H1 (cell line): ENCODE data around the gene ANK3. TPM values are rescaled to one million over a fixed set of nuclear protein-coding genes. Genes with fewer than 3 reads are reported as not detected.

Source experiments
- CTCF ChIA-PET: fragments of 300-600 bp; sonication (Branson Sonifier 250); formaldehyde crosslinking; loops from one replicate; lab custom pipeline; 2021; ENCODE audit not compliant: partially characterized antibody; lab: Charles Lee
- POLR2A ChIA-PET: fragments of 300-600 bp; sonication (Branson Sonifier 250); formaldehyde crosslinking; loops from one replicate; lab custom pipeline; 2021; ENCODE audit warnings: inconsistent platforms; ENCODE audit not compliant: partially characterized antibody; lab: Charles Lee
- DNase-seq, 2 experiments: peaks; one replicate each; pipeline versions ENCODE4 v3.0.0 to v3.0.0-alpha.2; 2010 to 2022; ENCODE audit warnings: low spot score in 2 of 2, low read depth in 1 of 2, mixed read lengths in 1 of 2
- FAIRE-seq: peaks from 2 replicates; lab custom pipeline; 2011; peaks lifted over from hg19 to GRCh38; lab: Jason Lieb, UNC
- H2AFZ ChIP-seq: 2 replicates; pipeline ENCODE4 v1.8.1; 2012; ENCODE audit warnings: low read length, inconsistent platforms
- H2AK5ac ChIP-seq: 2 replicates; pipeline ENCODE4 v1.6.1; 2013; ENCODE audit warnings: low read depth, low read length
- H2BK120ac ChIP-seq: replicated peaks from 2 replicates; pipeline ENCODE3; 2013; ENCODE audit warnings: low read depth, low read length, inconsistent platforms
- H2BK12ac ChIP-seq: 2 replicates; pipeline ENCODE4 v1.6.1; 2013; ENCODE audit warnings: low read depth, low read length
- H2BK15ac ChIP-seq: 2 replicates; pipeline ENCODE4 v1.6.1; 2013; ENCODE audit warnings: low read length
- H2BK20ac ChIP-seq: 2 replicates; pipeline ENCODE4 v1.6.1; 2013; ENCODE audit warnings: low read length
- H2BK5ac ChIP-seq: 2 replicates; pipeline ENCODE4 v1.6.1; 2013; ENCODE audit warnings: low read depth, low read length
- H3K14ac ChIP-seq: 2 replicates; pipeline ENCODE4 v1.6.1; 2013; ENCODE audit warnings: inconsistent platforms; ENCODE audit not compliant: insufficient read length
- H3K18ac ChIP-seq: 2 replicates; pipeline ENCODE4 v1.6.1; 2013; ENCODE audit warnings: low read length; ENCODE audit errors: extremely low read depth
- H3K23ac ChIP-seq: 2 replicates; pipeline ENCODE4 v1.6.1; 2013; ENCODE audit warnings: inconsistent platforms; ENCODE audit not compliant: insufficient read length
- H3K23me2 ChIP-seq: 2 replicates; pipeline ENCODE4 v1.6.1; 2013; ENCODE audit warnings: low read depth, low read length
- H3K27ac ChIP-seq: 2 replicates; pipeline ENCODE4 v1.6.1; 2011; ENCODE audit warnings: low read depth, low read length, inconsistent platforms
- H3K27me3 ChIP-seq, 4 experiments: replicated peaks in 1 of 4; 1 replicate in 1 of 4; 2 replicates in 3 of 4; pipeline versions ENCODE4 v1.6.1 to v1.8.1; 2011 to 2013; ENCODE audit warnings: low read length in 3 of 4, mild to moderate bottlenecking in 3 of 4, inconsistent platforms in 2 of 4, mixed read lengths in 2 of 4, moderate library complexity in 1 of 4; ENCODE audit not compliant: control insufficient read depth in 3 of 4, insufficient read depth in 3 of 4; ENCODE audit errors: extremely low read depth in 1 of 4
- H3K36me3 ChIP-seq, 4 experiments: 2 replicates each; pipeline versions ENCODE4 v1.6.1 to v1.8.1; 2011 to 2013; ENCODE audit warnings: mild to moderate bottlenecking in 4 of 4, low read length in 3 of 4, moderate library complexity in 2 of 4, control low read depth in 1 of 4, inconsistent platforms in 1 of 4; ENCODE audit not compliant: insufficient read depth in 4 of 4, control insufficient read depth in 2 of 4
- H3K4ac ChIP-seq: replicated peaks from 2 replicates; pipeline ENCODE3; 2013; ENCODE audit warnings: low read length, low read depth, mixed read lengths, inconsistent platforms; ENCODE audit not compliant: insufficient read length
- H3K4me1 ChIP-seq, 4 experiments: replicated peaks in 1 of 4; 1 replicate in 1 of 4; 2 replicates in 3 of 4; pipeline versions ENCODE4 v1.6.1 to v1.8.1; 2011 to 2013; ENCODE audit warnings: low read length in 3 of 4, inconsistent platforms in 2 of 4, mixed read lengths in 1 of 4; ENCODE audit not compliant: insufficient read depth in 4 of 4, control insufficient read depth in 3 of 4
- H3K4me2 ChIP-seq, 2 experiments: 2 replicates each; pipeline versions ENCODE4 v1.6.1 to v1.8.1; 2011 to 2013; ENCODE audit warnings: low read depth in 2 of 2, low read length in 2 of 2, control low read depth in 1 of 2, inconsistent platforms in 1 of 2, mild to moderate bottlenecking in 1 of 2; ENCODE audit not compliant: insufficient read depth in 1 of 2
- H3K4me3 ChIP-seq, 4 experiments: fragments of 200-600, 300-600 bp in 1 of 4; sonication (generic), shearing (Covaris generic), sonication (Bioruptor Twin) in 1 of 4; 2 replicates each; pipeline versions ENCODE4 v1.5.1 to v1.8.1; 2011 to 2016; ENCODE audit warnings: low read length in 4 of 4, low read depth in 3 of 4, control low read depth in 2 of 4, inconsistent platforms in 2 of 4, mild to moderate bottlenecking in 2 of 4, mixed read lengths in 1 of 4, moderate library complexity in 1 of 4; ENCODE audit not compliant: insufficient read depth in 2 of 4; ENCODE audit errors: extremely low read depth in 1 of 4
- H3K56ac ChIP-seq: replicated peaks from 2 replicates; pipeline ENCODE3; 2013; ENCODE audit warnings: low read depth, mild to moderate bottlenecking, mixed read lengths, low read length, inconsistent platforms; ENCODE audit not compliant: insufficient read length
- H3K79me1 ChIP-seq: 2 replicates; pipeline ENCODE4 v1.6.1; 2013; ENCODE audit warnings: low read depth, low read length, control low read depth
- H3K79me2 ChIP-seq, 2 experiments: 2 replicates each; pipeline versions ENCODE4 v1.6.1 to v1.8.1; 2012 to 2013; ENCODE audit warnings: low read length in 2 of 2, mild to moderate bottlenecking in 2 of 2, inconsistent platforms in 1 of 2; ENCODE audit not compliant: insufficient read depth in 2 of 2, control insufficient read depth in 1 of 2
- H3K9ac ChIP-seq, 4 experiments: replicated peaks in 1 of 4; 1 replicate in 1 of 4; 2 replicates in 3 of 4; pipeline versions ENCODE4 v1.6.1 to v1.8.1; 2011 to 2013; ENCODE audit warnings: low read depth in 3 of 4, low read length in 3 of 4, control low read depth in 2 of 4, mild to moderate bottlenecking in 2 of 4, moderate library complexity in 2 of 4, inconsistent platforms in 1 of 4; ENCODE audit errors: extremely low read depth in 1 of 4
- H3K9me3 ChIP-seq, 2 experiments: 2 replicates each; pipeline versions ENCODE4 v1.6.1 to v1.8.1; 2012 to 2013; ENCODE audit warnings: mild to moderate bottlenecking in 2 of 2, moderate library complexity in 2 of 2, control low read depth in 1 of 2, inconsistent platforms in 1 of 2, low read depth in 1 of 2, low read length in 1 of 2, mixed read lengths in 1 of 2; ENCODE audit not compliant: insufficient read depth in 2 of 2
- H4K20me1 ChIP-seq, 2 experiments: replicated peaks in 1 of 2; 2 replicates each; pipeline versions ENCODE3 to v1.8.1; 2011 to 2013; ENCODE audit warnings: inconsistent platforms in 2 of 2, low read length in 2 of 2, mild to moderate bottlenecking in 1 of 2; ENCODE audit not compliant: insufficient read depth in 2 of 2, control insufficient read depth in 1 of 2
- H4K5ac ChIP-seq: 2 replicates; pipeline ENCODE4 v1.6.1; 2013; ENCODE audit warnings: low read length, low read depth, mixed read lengths, inconsistent platforms; ENCODE audit not compliant: insufficient read length
- H4K8ac ChIP-seq: 2 replicates; pipeline ENCODE4 v1.8.0; 2013; ENCODE audit warnings: mild to moderate bottlenecking, moderate library complexity, low read length, inconsistent platforms; ENCODE audit not compliant: insufficient read depth; ENCODE audit errors: extremely low read depth
- H4K91ac ChIP-seq: replicated peaks from 2 replicates; pipeline ENCODE3; 2013; ENCODE audit warnings: low read length, mixed read lengths, inconsistent platforms; ENCODE audit not compliant: insufficient read length
- ASH2L ChIP-seq: fragments of 200-600, 300-600 bp; sonication (generic); IDR thresholded peaks from one replicate; pipeline ENCODE4 v1.7.1; 2017; ENCODE audit warnings: low read length
- EZH2 ChIP-seq: fragments of 200-600 bp; sonication (generic); IDR thresholded peaks from 2 replicates; pipeline ENCODE4 v1.7.1; 2012; ENCODE audit warnings: low read depth, mild to moderate bottlenecking, moderate library complexity, low read length, inconsistent platforms; ENCODE audit not compliant: severe bottlenecking
- HDAC2 ChIP-seq, 2 experiments: fragments of 300-600 bp in 1 of 2; sonication (generic) in 1 of 2; IDR thresholded peaks; 2 replicates each; pipeline ENCODE4 v1.6.1; 2011 to 2012; ENCODE audit warnings: low read depth in 2 of 2, low read length in 2 of 2, mild to moderate bottlenecking in 2 of 2, moderate library complexity in 2 of 2, borderline replicate concordance in 1 of 2, inconsistent platforms in 1 of 2
- HDAC6 ChIP-seq: IDR thresholded peaks from one replicate; pipeline ENCODE4 v1.7.1; 2012; ENCODE audit warnings: low read depth, mild to moderate bottlenecking, inconsistent platforms, low read length, moderate library complexity
- POU5F1 ChIP-seq: IDR thresholded peaks from 2 replicates; pipeline ENCODE4 v1.6.1; 2011; ENCODE audit warnings: low read depth, mild to moderate bottlenecking, low read length, moderate library complexity
- SP1 ChIP-seq: IDR thresholded peaks from 2 replicates; pipeline ENCODE4 v1.6.1; 2011; ENCODE audit warnings: low read depth, low read length
- SP2 ChIP-seq: IDR thresholded peaks from 2 replicates; pipeline ENCODE4 v1.6.1; 2012; ENCODE audit warnings: mild to moderate bottlenecking, low read length, inconsistent platforms
- WGBS, 2 experiments: shearing (Covaris generic) in 1 of 2; methylation state at CpG; one replicate each; pipeline versions ENCODE4 v1.1.6 to v1.1.7; 2013 to 2015; ENCODE audit warnings: low lambda C conversion rate in 2 of 2, mixed read lengths in 2 of 2, inconsistent platforms in 1 of 2, low coverage in 1 of 2, missing lambda C conversion rate in 1 of 2; ENCODE audit not compliant: insufficient replicate concordance in 2 of 2, insufficient coverage in 1 of 2, insufficient read length in 1 of 2; ENCODE audit errors: extremely low coverage in 1 of 2, missing lambda C conversion rate in 1 of 2; 5-methylcytosine and 5-hydroxymethylcytosine counted together
- polyA plus RNA-seq, 7 experiments: library from polyadenylated mRNA; depleted of rRNA in 3 of 7; stranded (reverse) in 5 of 7; unstranded in 2 of 7; fragments of >200 nt in 5 of 7; fragments of 200-250 nt in 2 of 7; gene quantifications; 1 replicate in 5 of 7; 2 replicates in 1 of 7; 4 replicates in 1 of 7; pipeline versions ENCODE4 v1.2.1 to v1.2.3, GENCODE V29; 2011 to 2013; ENCODE audit warnings: missing spikeins in 2 of 7, mixed read lengths in 2 of 7
- total RNA-seq: library from RNA; stranded (reverse); fragmentation: NEBNext Ultra II Directional; extraction: Animal tissue kit (Norgen Biotek cat#: 25700); gene quantifications from 2 replicates; pipeline ENCODE4 v1.2.1, GENCODE V29; 2021
- TF ChIP-seq, protein P1 (sequence below): IDR thresholded peaks from 2 replicates; pipeline ENCODE4 v1.6.1; 2012; ENCODE audit warnings: inconsistent platforms
- TF ChIP-seq, protein P2 (sequence below): IDR thresholded peaks from 2 replicates; pipeline ENCODE4 v1.6.1; 2011; ENCODE audit warnings: low read depth, mild to moderate bottlenecking, low read length; ENCODE audit not compliant: insufficient read depth

ANK3 gene
- total and polyA plus RNA-seq, 2 of the 8 experiments (the other 6 are each of a cell fraction or from before 2014, with no cell fraction given), result 18.1 to 67.9 TPM

DNA sequence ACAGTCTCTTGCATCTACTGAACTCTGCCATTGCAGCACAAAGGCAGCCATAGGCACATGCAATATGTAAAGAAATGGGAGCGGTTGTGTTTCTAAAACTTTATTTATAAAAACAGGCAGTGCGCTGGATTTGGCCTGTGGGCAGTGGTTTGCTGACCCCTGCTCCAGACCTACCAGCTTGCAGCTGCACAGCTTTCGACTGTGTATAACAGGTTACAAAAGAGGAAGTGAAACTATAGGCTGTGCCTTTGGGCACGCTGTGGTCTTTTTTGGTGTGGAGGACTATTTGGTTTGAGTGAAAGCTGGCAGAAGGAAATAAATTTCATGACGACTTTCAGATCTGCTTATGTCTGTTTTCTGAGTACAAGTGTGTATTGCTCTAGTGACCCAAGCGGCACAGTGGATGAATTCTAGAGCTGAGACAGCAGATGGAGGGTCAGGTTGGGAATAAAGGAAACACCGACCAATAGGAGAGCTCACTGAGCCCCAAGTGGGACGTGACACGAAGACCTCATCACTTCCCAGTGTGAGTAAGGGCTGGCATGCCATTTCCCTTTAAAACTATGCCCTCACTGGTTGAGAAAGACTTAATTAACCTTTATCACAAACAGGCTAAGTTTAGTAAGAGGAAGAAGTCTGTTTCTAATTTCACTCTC is 152.7 kb downstream of the ANK3 start:
- Histone ChIP-seq H3K9me3 (no peaks in the 10 kb centered on the region), H3K14ac (no peak overlapping the region), H3K79me2 (no peaks in the 10 kb centered on the region), H2BK15ac (no peak overlapping the region), H4K20me1 (no peaks in the 10 kb centered on the region), H3K27ac (no peak overlapping the region), H2AK5ac (no peak overlapping the region), H3K4me3 (no peak overlapping the region), H3K36me3 (no peaks in the 10 kb centered on the region), H3K27me3 (no peaks in the 10 kb centered on the region), H3K18ac (no peak overlapping the region), H3K4me1 (peaks cover 0 to 3% (median 0%) of the 10 kb centered on the region in 4 experiments; a peak in 3 of 7 replicates), H2BK20ac (no peak overlapping the region), H3K4ac (no peak overlapping the region), H3K56ac (no peak overlapping the region), H3K79me1 (no peaks in the 10 kb centered on the region), H3K4me2 (no peak overlapping the region), H4K91ac (no peak overlapping the region), H3K9ac (no peak overlapping the region), H2BK120ac (no peak overlapping the region), H4K5ac (no peak overlapping the region), H3K23me2 (no peaks in the 10 kb centered on the region), H4K8ac (no peak overlapping the region), H2AFZ (no peak overlapping the region), H2BK12ac (no peak overlapping the region), H3K23ac (no peak overlapping the region), H2BK5ac (no peak overlapping the region)
- FAIRE-seq (no peak), DNase-seq (no peak)
- POLR2A ChIA-PET, result no interaction called here
- WGBS, 2 experiments, result 82% methylated on average over 9 of the region's 9 CpGs; no CpG with 5 or more reads in 1 of the 2 experiments
- CTCF ChIA-PET, result interaction anchor here (0.7 to 3.8 kb wide), 11 partner anchors 10 to 609 kb away, joined by 3 to 49 read pairs (median 5); no protein-coding TSS in a partner anchor
- TF ChIP-seq EZH2 (no peak), HDAC6 (no peak), SP2 (no peak), HDAC2 (IDR thresholded peaks at IDR 0.05; ENCODE audit: borderline replicate concordance in 1 of 2, low read depth in 2 of 2, low read length in 2 of 2) (no peak), SP1 (no peak), POU5F1 (no peak), ASH2L (no peak)
- TF ChIP-seq, protein P1, sequence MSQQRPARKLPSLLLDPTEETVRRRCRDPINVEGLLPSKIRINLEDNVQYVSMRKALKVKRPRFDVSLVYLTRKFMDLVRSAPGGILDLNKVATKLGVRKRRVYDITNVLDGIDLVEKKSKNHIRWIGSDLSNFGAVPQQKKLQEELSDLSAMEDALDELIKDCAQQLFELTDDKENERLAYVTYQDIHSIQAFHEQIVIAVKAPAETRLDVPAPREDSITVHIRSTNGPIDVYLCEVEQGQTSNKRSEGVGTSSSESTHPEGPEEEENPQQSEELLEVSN, result no peak
- TF ChIP-seq, protein P2, sequence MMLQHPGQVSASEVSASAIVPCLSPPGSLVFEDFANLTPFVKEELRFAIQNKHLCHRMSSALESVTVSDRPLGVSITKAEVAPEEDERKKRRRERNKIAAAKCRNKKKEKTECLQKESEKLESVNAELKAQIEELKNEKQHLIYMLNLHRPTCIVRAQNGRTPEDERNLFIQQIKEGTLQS, result no peak
